WTC11 (cell line): Measurements from ENCODE around the gene SLC8A2. TPM values are rescaled to one million over a fixed set of nuclear protein-coding genes. Genes with fewer than 3 reads are reported as not detected.
A peak's percentile ranks its signal among the peaks of the same experiment; 100 is the strongest.

Experiments used
- ATAC-seq: fragments of 200-7000 bp; cut with Tn5 transposase; 2 replicates; pipeline ENCODE4 v1.10.0; 2021; ENCODE audit warnings: mild to moderate bottlenecking, moderate library complexity
- CTCF ChIA-PET: fragments of 300-600 bp; sonication (Branson Sonifier 250); formaldehyde crosslinking; loops from one replicate; lab custom pipeline; 2021; ENCODE audit warnings: antibody characterized with exemption; lab: Charles Lee
- POLR2A ChIA-PET: fragments of 350-600 bp; sonication (Branson Sonifier 250); formaldehyde crosslinking; loops from one replicate; lab custom pipeline; 2021; ENCODE audit warnings: antibody characterized with exemption; lab: Charles Lee
- DNase-seq: peaks from one replicate; pipeline ENCODE4 v3.0.0; 2021; ENCODE audit warnings: low spot score
- H3K27ac Mint-ChIP-seq: 2 replicates; pipeline ENCODE4 v1.8.0; 2021; ENCODE audit warnings: mixed read lengths
- H3K27me3 Mint-ChIP-seq: 2 replicates; pipeline ENCODE4 v1.8.0; 2021; ENCODE audit warnings: low read depth, mild to moderate bottlenecking, moderate library complexity, mixed read lengths
- H3K36me3 Mint-ChIP-seq: 2 replicates; pipeline ENCODE4 v1.8.0; 2021; ENCODE audit warnings: mixed read lengths
- H3K4me1 Mint-ChIP-seq: 2 replicates; pipeline ENCODE4 v1.8.0; 2022; ENCODE audit warnings: mixed read lengths
- H3K4me3 Mint-ChIP-seq: 2 replicates; pipeline ENCODE4 v1.8.0; 2021; ENCODE audit warnings: mild to moderate bottlenecking, moderate library complexity, mixed read lengths
- H3K9me3 Mint-ChIP-seq: 2 replicates; pipeline ENCODE4 v1.8.0; 2021; ENCODE audit warnings: mixed read lengths
- ATF1 ChIP-seq: sonication (generic); formaldehyde crosslinking; IDR thresholded peaks from 2 replicates; pipeline ENCODE4 v1.8.1; 2023; ENCODE audit warnings: mild to moderate bottlenecking, moderate library complexity, missing genetic modification reagents
- ATF3 ChIP-seq: sonication (generic); formaldehyde crosslinking; conservative IDR thresholded peaks from 2 replicates; pipeline ENCODE4 v1.8.1; 2022; ENCODE audit warnings: mild to moderate bottlenecking, missing genetic modification reagents
- CDX4 ChIP-seq: fragments of 250-450 bp; sonication (Bioruptor Pico); IDR thresholded peaks from 2 replicates; pipeline ENCODE4 v1.9.0; 2021; ENCODE audit warnings: moderate library complexity, mild to moderate bottlenecking, inconsistent platforms, borderline replicate concordance
- CREB1 ChIP-seq: sonication (generic); formaldehyde crosslinking; IDR thresholded peaks from 2 replicates; pipeline ENCODE4 v1.8.0; 2023; ENCODE audit warnings: mild to moderate bottlenecking, missing genetic modification reagents
- E2F4 ChIP-seq: sonication (generic); formaldehyde crosslinking; IDR thresholded peaks from 2 replicates; pipeline ENCODE4 v1.8.1; 2022; ENCODE audit warnings: low read depth, mild to moderate bottlenecking, moderate library complexity, missing genetic modification reagents, borderline replicate concordance
- ESRRA ChIP-seq: sonication (generic); formaldehyde crosslinking; IDR thresholded peaks from 2 replicates; pipeline ENCODE4 v1.8.1; 2022; ENCODE audit warnings: mild to moderate bottlenecking, missing genetic modification reagents, borderline replicate concordance
- ETV6 ChIP-seq: sonication (generic); formaldehyde crosslinking; IDR thresholded peaks from 2 replicates; pipeline ENCODE4 v1.8.1; 2022; ENCODE audit warnings: mild to moderate bottlenecking, missing genetic modification reagents
- FOXK1 ChIP-seq: sonication (generic); formaldehyde crosslinking; IDR thresholded peaks from 2 replicates; pipeline ENCODE4 v1.8.0; 2022; ENCODE audit warnings: mild to moderate bottlenecking, moderate library complexity, missing genetic modification reagents
- GRHL2 ChIP-seq: fragments of 250-450 bp; sonication (Bioruptor Pico); IDR thresholded peaks from 2 replicates; pipeline ENCODE4 v1.8.0; 2022; ENCODE audit warnings: mild to moderate bottlenecking, moderate library complexity; ENCODE audit not compliant: insufficient replicate concordance, severe bottlenecking
- GTF2I ChIP-seq: fragments of 250-450 bp; sonication (Bioruptor Pico); conservative IDR thresholded peaks from 2 replicates; pipeline ENCODE4 v1.4.0; 2021; ENCODE audit warnings: mild to moderate bottlenecking
- HMGA2 ChIP-seq: fragments of 250-450 bp; sonication (Bioruptor Pico); IDR thresholded peaks from 2 replicates; pipeline ENCODE4 v1.4.0; 2021; ENCODE audit warnings: mild to moderate bottlenecking, moderate library complexity
- KAT7 ChIP-seq: sonication (generic); formaldehyde crosslinking; IDR thresholded peaks from 2 replicates; pipeline ENCODE4 v1.8.1; 2023; ENCODE audit warnings: missing genetic modification reagents, mild to moderate bottlenecking, borderline replicate concordance
- MAX ChIP-seq: sonication (generic); formaldehyde crosslinking; IDR thresholded peaks from 2 replicates; pipeline ENCODE4 v1.8.0; 2022; ENCODE audit warnings: mild to moderate bottlenecking, missing genetic modification reagents
- NFATC4 ChIP-seq: fragments of 250-450 bp; sonication (Bioruptor Pico); IDR thresholded peaks from 2 replicates; pipeline ENCODE4 v1.9.0; 2021; ENCODE audit warnings: mild to moderate bottlenecking
- NFYB ChIP-seq: sonication (generic); formaldehyde crosslinking; conservative IDR thresholded peaks from 2 replicates; pipeline ENCODE4 v1.8.0; 2022; ENCODE audit warnings: low read depth, missing genetic modification reagents
- NR2C2 ChIP-seq: sonication (generic); formaldehyde crosslinking; IDR thresholded peaks from 2 replicates; pipeline ENCODE4 v1.8.0; 2022; ENCODE audit warnings: mild to moderate bottlenecking, missing genetic modification reagents
- NR3C1 ChIP-seq: sonication (generic); formaldehyde crosslinking; conservative IDR thresholded peaks from 2 replicates; pipeline ENCODE4 v1.8.1; 2023; ENCODE audit warnings: low read depth, mild to moderate bottlenecking, missing genetic modification reagents
- TEAD1 ChIP-seq: sonication (generic); formaldehyde crosslinking; IDR thresholded peaks from 2 replicates; pipeline ENCODE4 v1.8.0; 2022; ENCODE audit warnings: mild to moderate bottlenecking, missing genetic modification reagents
- TEAD4 ChIP-seq: sonication (generic); formaldehyde crosslinking; IDR thresholded peaks from 2 replicates; pipeline ENCODE4 v1.8.0; 2022; ENCODE audit warnings: mild to moderate bottlenecking, missing genetic modification reagents
- ZBTB43 ChIP-seq: sonication (generic); formaldehyde crosslinking; IDR thresholded peaks from 2 replicates; pipeline ENCODE4 v1.8.1; 2023; ENCODE audit warnings: mild to moderate bottlenecking, missing genetic modification reagents
- ZNF138 ChIP-seq: sonication (generic); formaldehyde crosslinking; conservative IDR thresholded peaks from 2 replicates; pipeline ENCODE4 v1.8.1; 2022; ENCODE audit warnings: mild to moderate bottlenecking, moderate library complexity, missing genetic modification reagents
- ZNF425 ChIP-seq: fragments of 250-450 bp; sonication (Bioruptor Pico); conservative IDR thresholded peaks from 2 replicates; pipeline ENCODE4 v1.9.0; 2021; ENCODE audit warnings: mild to moderate bottlenecking
- total RNA-seq: library from RNA; stranded (reverse); gene quantifications from 3 replicates; pipeline ENCODE4 v1.2.3, GENCODE V29; 2021
- TF ChIP-seq, protein P1 (sequence below): sonication (generic); formaldehyde crosslinking; IDR thresholded peaks from 2 replicates; pipeline ENCODE4 v1.8.0; 2022; ENCODE audit warnings: mild to moderate bottlenecking, missing genetic modification reagents
- TF ChIP-seq, protein P2 (sequence below): sonication (generic); formaldehyde crosslinking; IDR thresholded peaks from 2 replicates; pipeline ENCODE4 v1.8.1; 2023; ENCODE audit warnings: mild to moderate bottlenecking, moderate library complexity, missing genetic modification reagents

The SLC8A2 gene
- total RNA-seq, 1 experiment from 2014 or later = 6.5 TPM

GRCh38 chr19:47448360-47448727 lies 23.3 kb downstream of the SLC8A2 start:
- CTCF ChIA-PET = interaction anchor here (0.7 to 6.4 kb wide), 10 partner anchors 10 to 265 kb away, joined by 3 to 98 read pairs (median 14); partner anchors contain the start of genes DHX34, EHD2 and KPTN
- H3K4me1 Mint-ChIP-seq = peaks cover 36% of the 10 kb centered on the region

DNA sequence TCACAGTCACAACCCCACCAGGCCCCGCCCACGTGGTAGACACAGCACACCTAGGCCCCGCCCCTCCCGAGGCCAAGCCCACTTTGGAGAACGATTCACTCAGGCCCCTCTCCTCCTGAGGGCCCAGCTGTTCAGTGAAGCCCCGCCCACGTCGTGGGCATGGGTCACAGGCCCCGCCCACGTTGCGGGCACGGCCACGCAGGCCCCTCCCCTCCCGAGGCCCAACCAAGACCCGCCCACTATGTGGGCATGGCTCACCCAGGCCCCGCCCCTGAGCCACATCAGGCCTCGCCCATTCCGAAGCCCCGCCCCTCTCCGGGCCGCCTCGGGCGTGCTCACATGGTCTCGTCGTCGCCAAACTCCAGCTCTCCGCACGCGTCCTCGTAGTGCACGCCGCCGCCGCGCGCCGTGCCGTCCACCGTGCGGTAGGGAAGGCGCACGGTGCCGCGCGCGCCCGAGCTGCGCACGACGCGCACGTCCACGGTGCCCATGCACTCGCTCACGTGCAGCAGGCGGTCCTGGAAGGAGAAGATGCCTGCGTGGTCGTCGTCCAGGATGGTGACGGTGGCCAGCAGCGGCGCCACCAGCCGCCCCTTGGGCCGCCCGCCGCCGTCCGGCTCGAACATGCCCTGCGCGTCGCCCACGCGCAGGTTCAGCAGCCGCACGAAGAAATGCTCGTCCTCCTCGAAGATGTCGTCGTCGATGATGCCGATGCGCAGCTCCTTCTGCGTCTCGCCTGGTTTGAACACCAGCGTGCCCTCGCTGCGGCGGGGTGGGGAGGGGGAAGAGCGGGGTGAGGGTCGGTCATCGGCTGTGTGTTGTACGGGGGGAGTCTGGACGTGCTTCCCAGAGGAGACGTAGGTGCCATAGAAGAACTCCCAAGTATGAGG lies 24.0 kb downstream of the SLC8A2 start:
- H3K4me3 Mint-ChIP-seq = peak overlapping the region; percentile 79
- CTCF ChIA-PET = interaction anchor here (0.6 to 6.4 kb wide), 25 partner anchors 9 to 886 kb away, joined by 3 to 98 read pairs (median 4); partner anchors contain the start of genes DHX34, EHD2, KPTN and NAPA
- no peaks in the 10 kb centered on the region for H3K36me3 Mint-ChIP-seq
- H3K27ac Mint-ChIP-seq = peak overlapping the region; percentile 81
- POLR2A ChIA-PET = interaction anchor here (0.5 to 1.7 kb wide), 14 partner anchors 9 to 1937 kb away, joined by 3 to 7 read pairs (median 3); no protein-coding TSS in a partner anchor
- peaks cover 56% of the 10 kb centered on the region for H3K27me3 Mint-ChIP-seq
- peak; percentile 99 for DNase-seq
- ATAC-seq = peak; percentile 89
- H3K4me1 Mint-ChIP-seq = peaks cover 36% of the 10 kb centered on the region
- H3K9me3 Mint-ChIP-seq = no peaks in the 10 kb centered on the region
- peak; percentile 98 for TF ChIP-seq CREB1 (CRISPR knock-in tag)
- peak; percentile 95 for TF ChIP-seq TEAD4 (CRISPR knock-in tag)
- TF ChIP-seq, protein P1, sequence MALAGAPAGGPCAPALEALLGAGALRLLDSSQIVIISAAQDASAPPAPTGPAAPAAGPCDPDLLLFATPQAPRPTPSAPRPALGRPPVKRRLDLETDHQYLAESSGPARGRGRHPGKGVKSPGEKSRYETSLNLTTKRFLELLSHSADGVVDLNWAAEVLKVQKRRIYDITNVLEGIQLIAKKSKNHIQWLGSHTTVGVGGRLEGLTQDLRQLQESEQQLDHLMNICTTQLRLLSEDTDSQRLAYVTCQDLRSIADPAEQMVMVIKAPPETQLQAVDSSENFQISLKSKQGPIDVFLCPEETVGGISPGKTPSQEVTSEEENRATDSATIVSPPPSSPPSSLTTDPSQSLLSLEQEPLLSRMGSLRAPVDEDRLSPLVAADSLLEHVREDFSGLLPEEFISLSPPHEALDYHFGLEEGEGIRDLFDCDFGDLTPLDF (CRISPR knock-in tag) = peak; percentile 98
- peak; percentile 93 for TF ChIP-seq E2F4 (CRISPR knock-in tag)
- TF ChIP-seq CDX4 = no peak
- TF ChIP-seq ZNF138 (CRISPR knock-in tag) = peak; percentile 98
- peak; percentile 19; the same call in 1 of the 2 replicates for TF ChIP-seq KAT7 (CRISPR knock-in tag)
- TF ChIP-seq FOXK1 (CRISPR knock-in tag) = peak; percentile 99
- TF ChIP-seq ZBTB43 (CRISPR knock-in tag) = peak; percentile 98
- peak; percentile 99 for TF ChIP-seq TEAD1 (CRISPR knock-in tag)
- TF ChIP-seq, protein P2, sequence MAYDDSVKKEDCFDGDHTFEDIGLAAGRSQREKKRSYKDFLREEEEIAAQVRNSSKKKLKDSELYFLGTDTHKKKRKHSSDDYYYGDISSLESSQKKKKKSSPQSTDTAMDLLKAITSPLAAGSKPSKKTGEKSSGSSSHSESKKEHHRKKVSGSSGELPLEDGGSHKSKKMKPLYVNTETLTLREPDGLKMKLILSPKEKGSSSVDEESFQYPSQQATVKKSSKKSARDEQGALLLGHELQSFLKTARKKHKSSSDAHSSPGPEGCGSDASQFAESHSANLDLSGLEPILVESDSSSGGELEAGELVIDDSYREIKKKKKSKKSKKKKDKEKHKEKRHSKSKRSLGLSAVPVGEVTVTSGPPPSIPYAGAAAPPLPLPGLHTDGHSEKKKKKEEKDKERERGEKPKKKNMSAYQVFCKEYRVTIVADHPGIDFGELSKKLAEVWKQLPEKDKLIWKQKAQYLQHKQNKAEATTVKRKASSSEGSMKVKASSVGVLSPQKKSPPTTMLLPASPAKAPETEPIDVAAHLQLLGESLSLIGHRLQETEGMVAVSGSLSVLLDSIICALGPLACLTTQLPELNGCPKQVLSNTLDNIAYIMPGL = peak; percentile 85
- peak; percentile 96 for TF ChIP-seq ATF1 (CRISPR knock-in tag)
- TF ChIP-seq NR3C1 = peak; percentile 90; the same call in 1 of the 2 replicates
- peak; percentile 50 for TF ChIP-seq NFYB (CRISPR knock-in tag)
- no peak for TF ChIP-seq GRHL2
- TF ChIP-seq ETV6 = peak; percentile 100
- TF ChIP-seq ESRRA (CRISPR knock-in tag) = peak; percentile 97
- peak; percentile 100 for TF ChIP-seq MAX
- TF ChIP-seq NFATC4 = no peak
- no peak for TF ChIP-seq HMGA2 (CRISPR knock-in tag)
- TF ChIP-seq ZNF425 = no peak
- TF ChIP-seq NR2C2 (CRISPR knock-in tag) = peak; percentile 83

More at GRCh38 chr19:47448360-47448727, 23.3 kb downstream of the SLC8A2 start:
- POLR2A ChIA-PET = interaction anchor here (0.7 to 1.7 kb wide), 3 partner anchors 31 to 275 kb away, joined by 3 to 5 read pairs (median 4); no protein-coding TSS in a partner anchor
- H3K9me3 Mint-ChIP-seq = no peaks in the 10 kb centered on the region
- no peaks in the 10 kb centered on the region for H3K36me3 Mint-ChIP-seq
- DNase-seq (no peak), ATAC-seq (no peak)
- no peak overlapping the region for H3K27ac Mint-ChIP-seq
- peak overlapping the region; percentile 79 for H3K4me3 Mint-ChIP-seq
- TF ChIP-seq ATF3 (CRISPR knock-in tag) = no peak
- TF ChIP-seq GTF2I = peak; percentile 75
- H3K27me3 Mint-ChIP-seq = peaks cover 50% of the 10 kb centered on the region
